Epithelial cell of esophagus (primary cell): ENCODE data around the gene EPHB2.

Source experiments
- DNase-seq: peaks from one replicate; pipeline ENCODE4 v3.0.0; 2010; ENCODE audit warnings: low read depth
- H3K4me3 ChIP-seq: 2 replicates; pipeline ENCODE4 v1.5.1; 2011; ENCODE audit warnings: mild to moderate bottlenecking, low read length, control low read depth
- CTCF ChIP-seq: IDR thresholded peaks from 2 replicates; pipeline ENCODE4 v1.5.1; 2011; ENCODE audit warnings: low read depth, mild to moderate bottlenecking, low read length, control low read depth, inconsistent platforms; ENCODE audit not compliant: insufficient read depth; ENCODE audit errors: missing control alignments

EPHB2 gene

GRCh38 chr1:22815043-22815365 is 104.4 kb downstream of the EPHB2 start:
- DNase-seq = no peak
- H3K4me3 ChIP-seq = no peak overlapping the region
- TF ChIP-seq CTCF = no peak

- H3K4me3 ChIP-seq = no peak overlapping the region
- DNase-seq = no peak
- no peak for TF ChIP-seq CTCF
These were observed 104.9 kb downstream of the EPHB2 start for GRCh38 chr1:22815421-22816066.

GRCh38 chr1:22816067-22816775 is 105.6 kb downstream of the EPHB2 start:
- TF ChIP-seq CTCF = no peak
- DNase-seq = no peak
- no peak overlapping the region for H3K4me3 ChIP-seq

GRCh38 chr1:22816803-22817202 is 106.2 kb downstream of the EPHB2 start:
- TF ChIP-seq CTCF = no peak
- DNase-seq = no peak
- no peak overlapping the region for H3K4me3 ChIP-seq

GRCh38 chr1:22817462-22817861 is 106.8 kb downstream of the EPHB2 start:
- peak; percentile 68 for DNase-seq
- TF ChIP-seq CTCF = no peak
- H3K4me3 ChIP-seq = no peak overlapping the region

- DNase-seq = no peak
- no peak overlapping the region for H3K4me3 ChIP-seq
- no peak for TF ChIP-seq CTCF
These were observed 107.6 kb downstream of the EPHB2 start for GRCh38 chr1:22818061-22818770.
